NK-92 (cell line): Measurements from ENCODE around the gene CYSTM1.
"Not testable (repeated sequence)": the region's sequence is repeated elsewhere in the genome, so short reads cannot be mapped to it uniquely, and the experiment has no call there.

ENCODE experiments used
- DNase-seq: peaks from one replicate; lab custom pipeline; 2025; ENCODE audit not compliant: unreplicated experiment; lab: John Stamatoyannopoulos, UW

The CYSTM1 gene

DNA sequence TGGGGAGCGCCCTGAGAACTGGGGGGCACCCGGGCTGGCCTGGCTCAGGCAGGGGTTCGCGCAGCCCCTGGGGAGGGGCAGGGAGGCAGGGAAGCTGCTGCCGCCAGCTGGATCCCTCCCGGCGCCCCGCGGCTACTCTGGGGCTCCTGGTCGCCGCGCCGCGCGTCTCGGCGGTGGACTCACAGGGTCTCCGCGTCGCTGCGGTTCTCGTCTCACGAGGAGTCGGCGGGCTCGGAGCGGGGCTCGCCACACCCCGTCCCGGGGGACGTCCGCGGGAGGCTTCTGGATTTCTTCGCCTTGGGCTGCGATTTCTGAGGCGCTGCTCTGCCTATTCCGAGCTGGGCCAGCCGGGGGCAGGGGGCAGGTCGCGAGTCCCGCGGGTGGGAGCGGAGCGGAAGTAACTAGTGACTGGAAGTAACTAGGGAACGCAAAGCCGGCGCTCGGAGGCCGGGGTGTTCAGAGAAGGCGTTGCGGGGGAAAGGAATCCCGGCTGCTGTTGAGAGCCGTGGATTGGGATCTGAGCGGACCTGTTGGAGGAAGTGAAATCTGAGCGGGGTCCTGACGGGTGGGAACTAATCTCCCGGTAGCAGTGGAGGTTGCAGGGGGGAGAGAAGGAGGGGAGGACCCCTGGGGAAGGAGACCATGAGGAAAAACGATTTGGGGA lies 511 bp downstream of the CYSTM1 start:
- DNase-seq = no peak

DNA sequence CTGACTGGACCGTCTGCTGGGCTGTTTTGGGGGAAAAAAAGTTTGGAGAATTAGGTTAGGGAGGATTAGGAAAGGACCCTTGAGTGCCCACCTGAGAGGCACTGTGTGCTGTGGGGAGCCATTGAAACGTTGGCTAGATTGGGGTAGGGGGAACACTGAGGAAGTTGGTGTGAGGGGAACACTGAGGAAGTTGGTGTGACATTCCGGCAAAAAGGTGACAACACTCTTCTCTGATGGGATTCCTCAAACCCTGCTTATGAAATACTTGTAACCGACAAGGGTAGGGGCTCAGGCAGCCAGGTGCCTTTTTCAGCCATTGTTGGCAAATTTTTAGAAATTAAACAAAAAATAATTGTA lies 1.0 kb downstream of the CYSTM1 start:
- no peak for DNase-seq

DNA sequence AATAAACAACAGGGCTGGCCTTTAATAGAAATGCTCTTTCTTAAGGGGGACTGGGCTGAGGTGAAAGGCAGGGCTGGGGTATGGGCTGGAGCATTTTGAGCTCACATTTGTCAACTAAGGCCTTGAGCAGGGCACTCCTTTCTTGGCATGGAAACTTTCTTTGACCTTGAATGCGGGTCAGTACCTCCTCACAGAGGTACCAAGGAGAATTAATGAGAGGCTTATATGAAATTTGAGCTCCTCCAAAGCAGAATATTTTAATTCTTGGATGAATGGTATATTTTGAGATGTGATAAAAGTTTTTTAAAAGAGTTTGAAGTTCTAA lies 3.1 kb downstream of the CYSTM1 start:
- DNase-seq = no peak

- no peak for DNase-seq
These were observed 3.6 kb downstream of the CYSTM1 start for GRCh38 chr5:140178482-140179116.

DNA sequence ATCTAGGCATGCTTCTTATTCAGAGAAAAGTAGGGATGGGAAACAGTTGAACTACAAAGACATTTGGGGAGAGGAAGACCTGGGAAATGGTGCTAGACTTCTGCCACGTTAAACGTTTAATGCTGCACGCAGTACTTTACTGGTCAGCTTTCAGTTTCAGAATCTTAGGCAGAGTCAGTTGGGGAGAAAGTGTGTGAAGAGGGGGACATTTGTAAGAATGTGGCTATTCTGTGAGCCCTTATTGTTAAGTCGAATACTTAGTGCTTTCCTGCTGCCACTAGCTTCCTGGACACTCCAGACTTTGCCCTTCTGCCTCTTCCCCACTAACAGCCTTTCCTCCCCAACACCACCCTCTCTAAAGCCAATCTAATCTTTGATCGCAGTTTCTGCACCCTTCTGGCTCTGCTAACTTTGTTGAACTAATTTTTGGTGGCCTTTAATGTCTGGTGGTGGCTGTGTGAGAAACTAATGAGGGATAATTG lies 6.1 kb downstream of the CYSTM1 start:
- DNase-seq = no peak

DNA sequence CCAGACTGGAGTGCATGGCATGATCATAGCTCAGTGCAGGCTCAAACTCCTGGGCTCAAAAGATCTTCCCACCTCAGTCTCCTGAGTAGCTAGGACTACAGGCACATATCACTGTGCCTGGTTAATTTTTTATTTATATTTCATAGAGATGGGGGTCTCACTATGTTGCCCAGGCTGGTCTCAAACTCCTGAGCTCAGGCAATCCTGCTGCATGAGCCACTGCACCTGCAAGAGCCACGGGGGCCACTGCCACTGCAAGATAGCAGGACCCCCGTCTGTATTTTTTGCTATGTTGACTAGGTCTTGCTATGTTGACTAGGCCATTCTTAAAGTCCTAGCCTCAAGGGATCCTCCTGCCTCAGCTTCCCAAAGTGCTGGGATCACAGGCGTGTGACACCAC lies 6.5 kb downstream of the CYSTM1 start:
- no peak for DNase-seq

DNA sequence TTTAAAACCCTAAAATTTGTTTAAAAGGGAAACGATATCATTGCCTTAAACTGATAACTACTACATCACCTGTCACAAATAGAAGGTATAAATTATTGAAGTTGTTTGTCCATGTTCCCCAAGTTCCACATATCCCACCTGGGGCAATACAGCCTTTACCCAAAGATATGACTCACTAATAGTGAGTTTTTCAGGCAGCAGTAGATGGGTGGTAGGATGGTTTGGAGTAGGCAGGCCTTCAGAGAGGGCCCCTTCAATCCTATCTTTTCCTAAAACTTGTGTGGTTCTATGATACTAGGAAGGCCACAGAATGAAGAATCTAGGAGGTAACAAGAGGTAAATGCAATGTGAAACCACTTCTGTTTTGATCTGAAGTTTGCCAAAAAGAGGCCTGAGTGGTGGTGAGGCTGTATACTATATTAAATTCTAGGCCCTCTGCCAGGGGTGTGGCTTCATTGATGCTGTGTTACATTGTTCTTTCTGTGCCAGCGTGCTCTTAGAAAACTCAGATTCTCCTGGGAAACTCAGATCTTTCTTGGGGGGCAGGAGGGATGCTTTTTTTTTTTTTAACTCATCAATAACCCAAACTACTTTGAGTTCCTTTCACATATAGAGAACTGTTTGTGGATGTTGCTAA lies 7.2 kb downstream of the CYSTM1 start:
- no peak for DNase-seq

GRCh38 chr5:140182803-140183367 lies 7.9 kb downstream of the CYSTM1 start:
- no peak for DNase-seq

DNA sequence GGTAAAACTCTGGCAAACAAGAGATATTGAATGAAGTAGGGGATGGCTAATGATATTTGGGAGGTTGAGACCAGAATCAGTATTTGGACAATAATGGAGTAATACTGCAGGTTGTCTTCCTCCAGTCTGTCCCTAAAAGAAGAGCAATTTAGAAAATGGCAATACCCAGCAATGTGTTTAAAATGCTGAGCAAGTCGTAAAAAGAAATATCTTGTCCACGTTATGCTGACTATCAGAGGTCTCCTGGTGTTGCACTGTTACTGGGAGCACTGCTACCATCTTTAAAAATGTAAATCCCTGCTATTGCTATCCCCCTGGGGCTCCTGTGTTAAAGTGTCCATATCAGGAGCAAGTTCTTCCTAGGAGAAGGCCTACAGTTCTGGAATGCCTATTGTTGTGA lies 10.4 kb downstream of the CYSTM1 start:
- no peak for DNase-seq

DNA sequence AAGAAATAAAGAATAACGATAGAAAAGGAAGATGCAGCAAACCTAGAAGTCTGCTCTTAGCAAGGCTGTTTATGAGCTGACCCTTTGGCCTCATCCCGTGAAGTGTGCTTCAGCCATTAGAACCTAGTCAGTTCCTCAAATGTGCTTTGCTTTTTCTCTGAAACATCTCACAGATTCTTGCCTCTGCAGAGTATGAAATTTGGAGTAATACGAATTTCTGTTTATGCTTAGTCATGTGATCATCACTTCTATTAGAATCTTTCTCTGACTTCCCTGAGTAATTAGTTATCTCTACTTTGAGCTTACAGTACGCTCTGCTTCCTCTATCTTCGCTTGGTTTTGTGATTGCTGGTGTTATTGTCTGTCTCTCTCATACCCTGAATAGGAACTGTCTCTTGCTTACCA lies 11.3 kb downstream of the CYSTM1 start:
- no peak for DNase-seq

DNA sequence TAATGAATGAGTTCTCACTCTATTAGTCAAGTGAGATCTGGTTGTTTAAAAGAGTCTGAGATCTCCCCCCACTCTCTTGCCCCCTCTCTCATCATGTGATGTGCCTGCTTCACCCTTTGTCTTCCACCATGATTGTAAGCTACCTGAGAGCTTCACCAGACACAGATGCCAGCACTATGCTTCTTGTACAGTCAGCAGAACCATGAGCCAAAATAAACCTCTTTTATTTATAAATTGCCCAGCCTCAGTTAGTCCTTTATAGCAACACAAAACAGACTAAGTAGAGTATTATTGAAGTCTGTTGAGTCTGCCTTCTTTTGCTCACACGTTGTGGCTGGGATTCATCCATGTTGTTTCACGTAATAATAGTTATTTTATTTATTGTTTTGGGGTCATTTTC lies 14.3 kb downstream of the CYSTM1 start:
- DNase-seq = no peak

DNA sequence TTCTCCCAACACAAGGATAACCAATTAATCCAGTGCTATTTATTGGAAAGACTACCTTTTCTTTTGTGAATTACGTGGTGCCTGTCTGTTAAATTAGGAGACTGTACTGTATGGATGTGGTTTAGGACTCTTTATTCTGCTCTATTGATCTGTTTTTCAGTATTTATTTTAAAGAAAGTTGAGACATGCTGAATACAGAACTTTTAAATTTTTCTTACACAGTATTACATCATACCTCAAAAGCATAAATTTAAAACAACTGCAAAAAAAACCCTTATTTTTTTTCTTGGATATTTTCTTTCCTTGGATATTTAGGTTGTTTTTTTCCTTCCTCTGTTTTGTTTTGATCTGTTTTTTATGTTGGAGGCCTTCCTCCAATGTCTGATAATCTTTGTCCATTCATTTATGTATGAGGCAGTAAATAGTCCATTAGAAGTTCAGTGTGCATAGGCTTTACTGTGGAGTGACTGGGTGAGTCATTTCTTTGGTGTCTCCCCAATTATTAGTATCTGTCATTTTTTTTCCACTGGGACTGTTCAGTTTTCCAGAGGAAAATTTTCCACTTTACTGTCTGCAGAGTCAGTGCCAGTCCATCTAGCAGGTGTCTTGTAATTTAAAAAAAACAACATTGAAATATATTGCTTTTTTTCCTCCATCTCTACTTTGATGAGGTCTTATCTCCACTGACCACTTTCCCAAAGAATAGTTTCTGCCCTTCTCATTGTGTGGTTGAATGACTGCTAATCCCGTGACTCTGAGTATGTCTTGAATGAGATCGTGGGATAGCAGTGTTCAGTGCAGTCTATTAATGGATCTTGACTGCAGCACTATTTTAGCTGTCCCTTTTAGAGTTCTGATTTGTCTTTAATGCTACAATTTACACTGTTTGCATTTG lies 15.2 kb downstream of the CYSTM1 start:
- DNase-seq = no peak

DNA sequence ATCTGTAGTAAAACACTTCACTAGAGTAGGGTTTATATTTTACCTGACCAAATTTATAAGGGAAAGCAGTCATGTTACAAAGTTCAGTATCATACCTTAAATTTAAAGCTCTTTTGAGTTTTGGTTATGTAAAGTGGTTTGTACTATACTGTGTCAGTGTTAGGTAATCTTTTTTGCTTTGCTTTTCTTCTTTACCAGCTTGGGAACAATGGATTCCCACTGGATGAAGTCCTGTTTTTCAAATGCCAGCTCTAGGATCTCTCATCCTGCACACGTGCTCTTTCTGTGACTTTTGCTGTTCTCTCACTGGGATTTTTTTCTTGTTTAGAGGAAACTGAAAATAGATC lies 15.9 kb downstream of the CYSTM1 start:
- DNase-seq = no peak

DNA sequence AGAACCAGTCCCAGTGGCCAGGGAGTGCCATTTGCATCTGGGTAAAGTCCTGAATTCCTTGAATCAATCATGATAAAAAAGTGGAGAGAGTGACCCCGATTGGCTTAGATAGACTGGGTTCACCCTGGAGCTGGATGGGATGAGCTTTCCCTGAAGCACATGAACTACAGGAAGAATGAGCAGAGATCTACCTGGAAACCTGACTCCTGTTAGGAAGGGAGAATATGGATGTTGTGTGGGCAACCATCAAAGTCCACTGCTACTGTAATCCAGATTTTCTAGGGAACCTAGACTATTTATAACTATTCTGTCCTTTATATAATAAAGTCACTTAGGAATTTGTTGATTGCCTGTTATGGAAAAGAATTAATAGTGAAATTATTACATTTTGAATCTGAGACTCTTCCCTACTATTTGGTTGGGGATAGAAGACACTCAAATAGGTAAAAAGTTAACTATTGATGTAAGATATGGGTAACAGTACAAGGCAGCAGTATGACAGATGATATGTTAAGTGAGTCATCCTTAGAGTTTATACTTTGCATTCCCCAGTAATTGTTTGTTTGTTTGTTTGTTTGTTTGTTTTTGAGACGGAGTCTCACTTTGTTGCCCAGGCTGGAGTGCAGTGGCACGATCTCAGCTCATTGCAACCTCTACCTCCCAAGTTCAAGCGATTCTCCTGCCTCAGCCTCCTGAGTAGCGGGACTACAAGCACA lies 17.9 kb downstream of the CYSTM1 start:
- DNase-seq = no peak

GRCh38 chr5:140194662-140195061 lies 19.7 kb downstream of the CYSTM1 start:
- no peak for DNase-seq

GRCh38 chr5:140196115-140196814 lies 21.3 kb downstream of the CYSTM1 start:
- DNase-seq = no peak

- no peak for DNase-seq
These were observed 22.0 kb downstream of the CYSTM1 start for GRCh38 chr5:140197023-140197422.

- not testable (repeated sequence) for DNase-seq
These were observed 23.9 kb downstream of the CYSTM1 start for GRCh38 chr5:140198915-140199314.

- DNase-seq = no peak
These were observed 27.1 kb downstream of the CYSTM1 start for GRCh38 chr5:140202078-140202477.

DNA sequence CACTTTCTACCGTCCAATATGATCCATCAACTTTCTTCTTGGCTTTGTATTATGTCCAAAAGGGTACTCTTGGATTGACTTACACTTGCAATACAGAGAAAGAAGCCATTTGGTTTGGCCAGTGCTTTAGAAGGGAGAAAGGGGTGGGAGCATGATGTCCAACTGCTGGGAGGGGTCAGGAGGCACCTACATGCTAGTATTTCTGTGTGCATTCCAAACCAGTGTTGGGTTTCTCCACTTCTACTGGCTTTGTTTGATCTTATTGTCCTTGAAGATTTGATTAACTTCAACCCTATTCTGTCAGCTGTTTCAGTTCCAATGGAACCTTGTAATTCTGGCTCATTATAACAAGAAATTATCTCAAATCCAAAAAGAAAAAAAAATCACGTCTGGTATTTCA lies 27.6 kb downstream of the CYSTM1 start:
- no peak for DNase-seq
